Measurements from ENCODE around the gene EHMT1.

GRCh38 chr9:137825324-137825989 lies 206.7 kb downstream of the EHMT1 start:
- no peak for TF ChIP-seq CTCF (IDR thresholded peaks at IDR 0.05)
- no peak for TF ChIP-seq EZH2 (IDR thresholded peaks at IDR 0.05; ENCODE audit: borderline replicate concordance, insufficient read depth, low read depth, low read length, poor library complexity, severe bottlenecking)
